ENCODE measurements around the gene GLDN. TPM values are rescaled to one million over a fixed set of nuclear protein-coding genes. Genes with fewer than 3 reads are reported as not detected.

The GLDN gene
- total RNA-seq (1 to 10 TPM; 1.2 to 5.5 (median 3.2) TPM), polyA plus RNA-seq (1 to 10 TPM in 1 of 3 donors, under 1 TPM in 1, not detected in 1; 0.46 to 1.2 TPM)

- peak within 1 kb of the TSS in 3 of 4 donors; percentile 33 to 50 (median 44) for H3K4me3 ChIP-seq
- H3K27me3 ChIP-seq, result peaks cover 0 to 28% (median 6%) of the 10 kb centered on the region in 3 donors
- intact Hi-C loops (cut with DNase I), result no loop called here
- H3K36me3 ChIP-seq, result no peaks in the 10 kb centered on the region
- H3K9me3 ChIP-seq, result no peaks in the 10 kb centered on the region
- WGBS, 2 donors, result 3 to 8% methylated on average over 76 of the region's 76 CpGs
- TF ChIP-seq POLR2A (IDR thresholded peaks at IDR 0.05) (no peak), EP300 (IDR thresholded peaks at IDR 0.05) (no peak), CTCF (IDR thresholded peaks at IDR 0.05) (no peak), POLR2AphosphoS5 (IDR thresholded peaks at IDR 0.05) (no peak)
- no peak for DNase-seq
- H3K27ac ChIP-seq, result peak within 1 kb of the TSS; percentile 19 to 49 (median 44)
- peaks cover 0 to 27% (median 23%) of the 10 kb centered on the region in 4 donors for H3K4me1 ChIP-seq
Observed at GRCh38 chr15:51341366-51342226, at the start of gene GLDN. GLDN (plus strand) TSS chr15:51341655; CDS start chr15:51341685, 30 bp downstream.

DNA sequence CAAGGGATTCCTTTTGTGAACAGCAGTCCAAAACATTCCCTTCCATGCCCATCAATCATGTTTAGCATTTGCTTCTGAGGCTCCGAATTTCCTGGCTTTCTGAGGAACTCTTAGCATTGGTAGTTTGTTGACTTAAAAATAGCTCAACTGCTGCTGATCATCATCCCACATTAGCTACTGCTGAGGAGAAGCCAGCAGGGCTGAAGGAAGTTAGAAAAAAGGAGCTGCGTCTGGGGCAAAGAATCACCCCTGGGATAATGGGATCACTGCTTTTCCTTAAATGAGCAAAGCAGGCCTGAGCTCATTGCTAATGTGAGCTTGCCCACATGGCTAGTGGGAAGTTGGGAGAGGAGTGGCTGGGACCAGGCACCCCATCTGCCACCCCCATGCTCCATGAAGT, 42.8 kb upstream of the GLDN start:
- no peak for DNase-seq
- intact Hi-C loops (cut with DNase I), result no loop called here
- TF ChIP-seq CTCF (IDR thresholded peaks at IDR 0.05) (no peak), POLR2A (IDR thresholded peaks at IDR 0.05) (no peak), EP300 (IDR thresholded peaks at IDR 0.05) (no peak), POLR2AphosphoS5 (IDR thresholded peaks at IDR 0.05) (no peak)
- Histone ChIP-seq H3K4me1 (no peaks in the 10 kb centered on the region), H3K27ac (peak overlapping the region in 1 of 4 donors; percentile 36), H3K36me3 (no peaks in the 10 kb centered on the region), H3K4me3 (no peak overlapping the region), H3K27me3 (no peaks in the 10 kb centered on the region), H3K9me3 (no peaks in the 10 kb centered on the region)
- 72 to 75% methylated on average over 2 of the region's 2 CpGs for WGBS, 2 donors

- intact Hi-C loops (cut with DNase I), result no loop called here
Observed at GRCh38 chr15:51299187-51300015, 42.1 kb upstream of the GLDN start.

DNA sequence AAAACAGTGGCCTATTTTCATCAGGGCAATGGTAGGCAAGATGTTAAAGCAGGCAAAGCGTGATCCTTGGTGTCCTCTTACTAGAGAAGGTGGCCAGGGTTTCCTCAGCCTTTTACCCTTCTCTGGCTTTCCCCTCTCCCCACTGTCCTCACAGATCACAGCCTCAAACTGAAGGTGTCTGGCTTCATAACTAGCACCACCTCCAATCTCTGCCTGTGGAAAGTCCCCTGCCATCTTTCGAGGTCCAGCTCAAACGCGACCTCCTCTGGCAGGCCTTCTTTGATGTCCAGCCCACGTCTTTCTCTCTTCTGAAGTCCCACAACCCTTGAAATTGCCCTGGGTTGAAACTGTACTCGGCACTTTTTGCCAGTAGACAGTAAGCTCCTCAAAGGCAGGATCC, 39.0 kb upstream of the GLDN start:
- H3K4me1 ChIP-seq, result no peaks in the 10 kb centered on the region
- no peak for TF ChIP-seq POLR2AphosphoS5 (IDR thresholded peaks at IDR 0.05)
- no peak for TF ChIP-seq EP300 (IDR thresholded peaks at IDR 0.05)
- TF ChIP-seq CTCF (IDR thresholded peaks at IDR 0.05), result no peak
- no peak for TF ChIP-seq POLR2A (IDR thresholded peaks at IDR 0.05)
- 88 to 92% methylated on average over 6 of the region's 6 CpGs for WGBS, 2 donors
- no peak overlapping the region for H3K4me3 ChIP-seq
- H3K27ac ChIP-seq, result no peak overlapping the region
- no peak for DNase-seq
- no peaks in the 10 kb centered on the region for H3K9me3 ChIP-seq
- intact Hi-C loops (cut with DNase I), result no loop called here
- H3K27me3 ChIP-seq, result no peaks in the 10 kb centered on the region
- no peaks in the 10 kb centered on the region for H3K36me3 ChIP-seq

More at GRCh38 chr15:51299187-51300015, 42.1 kb upstream of the GLDN start:
- DNase-seq, result no peak
- Histone ChIP-seq H3K4me1 (no peaks in the 10 kb centered on the region), H3K9me3 (no peaks in the 10 kb centered on the region), H3K27ac (peak overlapping the region in 1 of 4 donors; percentile 36), H3K4me3 (no peak overlapping the region), H3K36me3 (no peaks in the 10 kb centered on the region), H3K27me3 (no peaks in the 10 kb centered on the region)
- TF ChIP-seq POLR2A (IDR thresholded peaks at IDR 0.05) (no peak), EP300 (IDR thresholded peaks at IDR 0.05) (no peak), POLR2AphosphoS5 (IDR thresholded peaks at IDR 0.05) (no peak), CTCF (IDR thresholded peaks at IDR 0.05) (no peak)
- 65 to 74% methylated on average over 5 of the region's 5 CpGs for WGBS, 2 donors

Measured in sigmoid colon (tissue), 7 donors.